ENCODE results near the gene PTPN14.

GRCh38 chr1:214321705-214322453, 229.5 kb downstream of the PTPN14 start:
- TF ChIP-seq CTCF (IDR thresholded peaks at IDR 0.05; ENCODE audit: low read length) (no peak), EZH2phosphoT487 (IDR thresholded peaks at IDR 0.05; ENCODE audit: low read length) (no peak), EZH2 (optimal IDR thresholded peaks at IDR 0.05; ENCODE audit: low read depth, low read length) (no peak)
